Ovary (tissue), 3 donors: ENCODE data around the gene S100A1.

Experiments
- CTCF ChIP-seq, 3 donors: fragments of 450-650 bp in 2 of 3; fragments of 200-600 bp in 1 of 3; IDR thresholded peaks; one replicate each; pipeline versions ENCODE4 v1.5.1 to v1.8.0; 2016 to 2022; ENCODE audit warnings: antibody characterized with exemption in 3 of 3, mild to moderate bottlenecking in 1 of 3
- EP300 ChIP-seq: sonication (generic); formaldehyde crosslinking; IDR thresholded peaks from one replicate; pipeline ENCODE4 v1.6.1; 2017; ENCODE audit warnings: antibody characterized with exemption
- donor health status: DM: no; HTN: no; CAD: no.

- TF ChIP-seq CTCF (IDR thresholded peaks at IDR 0.05) (no peak), EP300 (no peak)
Measured at GRCh38 chr1:153663211-153663610, 35.0 kb downstream of the S100A1 start.
